Body of pancreas (tissue), 4 donors: ENCODE results near the gene RASGRF1.

Experiments used
- POLR2A ChIP-seq, 3 donors: fragments of 450-650 bp; IDR thresholded peaks; one replicate each; pipeline ENCODE4 v1.6.1; 2016; ENCODE audit warnings: antibody characterized with exemption in 3 of 3, mild to moderate bottlenecking in 2 of 3
- TF ChIP-seq, protein P1 (sequence below), 7 experiments: fragments of 450-650 bp in 4 of 7; fragments of 200-600 bp in 3 of 7; sonication (generic) in 3 of 7; IDR thresholded peaks; one replicate each; pipeline ENCODE4 v1.5.1; 2016 to 2019; ENCODE audit warnings: antibody characterized with exemption in 7 of 7

DNA sequence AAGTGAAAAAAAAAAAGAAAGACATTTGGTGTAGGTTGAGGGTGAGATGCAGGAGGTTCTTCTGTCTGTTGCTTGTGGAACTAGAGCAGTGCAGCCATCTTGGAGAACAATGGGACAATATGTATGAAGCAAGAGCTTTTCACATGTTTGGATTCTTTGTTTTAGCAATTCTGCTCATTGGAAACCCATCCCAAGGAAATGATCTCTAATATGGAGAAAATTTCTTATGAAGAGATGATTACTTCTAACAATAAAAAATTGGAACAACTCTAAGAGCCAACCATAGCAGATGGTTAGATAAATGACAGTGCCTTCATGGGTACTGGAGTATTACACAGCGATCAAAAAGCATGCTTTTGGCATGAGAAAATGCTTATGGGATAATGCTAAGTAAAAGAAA lies 56.3 kb downstream of the RASGRF1 start:
- TF ChIP-seq POLR2A (IDR thresholded peaks at IDR 0.05) = no peak
- TF ChIP-seq, protein P1, sequence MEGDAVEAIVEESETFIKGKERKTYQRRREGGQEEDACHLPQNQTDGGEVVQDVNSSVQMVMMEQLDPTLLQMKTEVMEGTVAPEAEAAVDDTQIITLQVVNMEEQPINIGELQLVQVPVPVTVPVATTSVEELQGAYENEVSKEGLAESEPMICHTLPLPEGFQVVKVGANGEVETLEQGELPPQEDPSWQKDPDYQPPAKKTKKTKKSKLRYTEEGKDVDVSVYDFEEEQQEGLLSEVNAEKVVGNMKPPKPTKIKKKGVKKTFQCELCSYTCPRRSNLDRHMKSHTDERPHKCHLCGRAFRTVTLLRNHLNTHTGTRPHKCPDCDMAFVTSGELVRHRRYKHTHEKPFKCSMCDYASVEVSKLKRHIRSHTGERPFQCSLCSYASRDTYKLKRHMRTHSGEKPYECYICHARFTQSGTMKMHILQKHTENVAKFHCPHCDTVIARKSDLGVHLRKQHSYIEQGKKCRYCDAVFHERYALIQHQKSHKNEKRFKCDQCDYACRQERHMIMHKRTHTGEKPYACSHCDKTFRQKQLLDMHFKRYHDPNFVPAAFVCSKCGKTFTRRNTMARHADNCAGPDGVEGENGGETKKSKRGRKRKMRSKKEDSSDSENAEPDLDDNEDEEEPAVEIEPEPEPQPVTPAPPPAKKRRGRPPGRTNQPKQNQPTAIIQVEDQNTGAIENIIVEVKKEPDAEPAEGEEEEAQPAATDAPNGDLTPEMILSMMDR (IDR thresholded peaks at IDR 0.05) = no peak
